AG09309 (cell line): Measurements from ENCODE around the gene JAML.

ENCODE experiments used
- DNase-seq: peaks from one replicate; pipeline ENCODE4 v3.0.0-alpha.2; 2010; ENCODE audit warnings: low read depth
- H3K4me3 ChIP-seq: 2 replicates; pipeline ENCODE4 v1.5.1; 2011; ENCODE audit warnings: mild to moderate bottlenecking, low read depth, low read length, moderate library complexity; ENCODE audit not compliant: control insufficient read depth
- CTCF ChIP-seq: IDR thresholded peaks from 2 replicates; pipeline ENCODE4 v1.5.1; 2011; ENCODE audit warnings: mild to moderate bottlenecking, low read depth, low read length, inconsistent platforms; ENCODE audit not compliant: insufficient read depth, control insufficient read depth; ENCODE audit errors: missing control alignments

Gene JAML

GRCh38 chr11:118145285-118146227 lies 79.3 kb downstream of the JAML start:
- DNase-seq: no peak
- TF ChIP-seq CTCF: peak; percentile 88
- peak overlapping the region; percentile 49 for H3K4me3 ChIP-seq

GRCh38 chr11:118144301-118145268 lies 80.2 kb downstream of the JAML start:
- no peak overlapping the region for H3K4me3 ChIP-seq
- no peak for DNase-seq
- no peak for TF ChIP-seq CTCF
